ENCODE results near the gene ZYG11A.

- TF ChIP-seq CTCF (IDR thresholded peaks at IDR 0.05; ENCODE audit: low read length) (no peak), EZH2 (IDR thresholded peaks at IDR 0.05; ENCODE audit: borderline replicate concordance, low read length) (no peak)
Measured at GRCh38 chr1:52892424-52893215, 50.1 kb downstream of the ZYG11A start.
